Epithelial cell of prostate (primary cell): ENCODE data around the gene TENM4.
"Not testable (repeated sequence)": the region's sequence is repeated elsewhere in the genome, so short reads cannot be mapped to it uniquely, and the experiment has no call there.

Experiments used
- DNase-seq: peaks from one replicate; pipeline ENCODE4 v3.0.0-alpha.2; 2011; ENCODE audit warnings: low read depth, low spot score
- H3K27ac ChIP-seq: fragments of 450-650 bp; 2 replicates; pipeline ENCODE4 v1.5.1; 2017; ENCODE audit warnings: mild to moderate bottlenecking

The TENM4 gene

GRCh38 chr11:79017811-79018210, 423.0 kb downstream of the TENM4 start:
- no peak overlapping the region for H3K27ac ChIP-seq
- no peak for DNase-seq

GRCh38 chr11:79013509-79013908, 427.3 kb downstream of the TENM4 start:
- DNase-seq = no peak

GRCh38 chr11:79011357-79011756, 429.5 kb downstream of the TENM4 start:
- H3K27ac ChIP-seq = no peak overlapping the region
- no peak for DNase-seq

More at GRCh38 chr11:79013509-79013908, 427.3 kb downstream of the TENM4 start:
- H3K27ac ChIP-seq = no peak overlapping the region

- DNase-seq = no peak
- no peak overlapping the region for H3K27ac ChIP-seq
Observed at GRCh38 chr11:79007771-79008402, 432.9 kb downstream of the TENM4 start.

GRCh38 chr11:79006854-79007253, 434.0 kb downstream of the TENM4 start:
- no peak overlapping the region for H3K27ac ChIP-seq
- no peak for DNase-seq

GRCh38 chr11:78996007-78996406, 444.8 kb downstream of the TENM4 start:
- DNase-seq = no peak
- H3K27ac ChIP-seq = no peak overlapping the region

DNA sequence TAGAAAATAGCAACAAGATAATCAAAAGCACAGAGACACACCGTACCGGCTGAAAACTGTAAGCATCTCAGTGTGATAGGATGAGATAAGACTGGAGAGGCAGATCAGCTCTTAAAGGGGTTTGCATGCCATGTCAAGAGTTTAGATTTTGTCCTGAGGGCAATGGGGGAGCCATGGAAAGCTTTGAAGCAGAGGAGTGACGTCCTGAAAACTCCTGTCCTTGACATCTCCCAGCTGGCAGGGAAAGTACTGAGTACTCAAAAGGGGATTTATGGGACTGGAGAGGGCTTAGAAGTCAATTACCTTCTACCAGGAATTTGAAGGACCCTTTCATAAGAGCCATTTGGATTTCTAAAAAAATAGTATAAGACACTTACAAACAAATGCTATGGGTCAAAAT, 445.7 kb downstream of the TENM4 start:
- no peak for DNase-seq
- no peak overlapping the region for H3K27ac ChIP-seq

- no peak overlapping the region for H3K27ac ChIP-seq
- DNase-seq = no peak
Observed at GRCh38 chr11:78993802-78994430, 446.9 kb downstream of the TENM4 start.

DNA sequence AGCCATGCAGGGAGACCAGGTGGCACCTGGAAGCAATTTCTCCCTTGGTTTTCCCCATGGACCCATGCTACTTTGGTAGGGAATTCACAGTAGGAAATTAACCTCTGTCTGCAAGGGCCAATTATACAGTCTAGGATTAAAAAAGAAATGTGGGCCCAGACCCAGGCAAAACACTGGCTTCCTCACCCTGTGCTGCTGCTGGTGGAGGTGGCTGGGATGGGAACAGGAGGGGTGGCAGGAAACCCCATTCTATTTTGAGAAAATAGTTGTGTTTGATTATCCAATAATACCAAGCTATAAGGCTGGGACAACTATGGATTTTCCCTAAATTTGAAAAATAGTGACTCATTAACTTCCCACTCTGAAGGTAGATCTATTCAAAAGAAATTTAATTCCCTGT, 449.1 kb downstream of the TENM4 start:
- no peak for DNase-seq
- no peak overlapping the region for H3K27ac ChIP-seq

DNA sequence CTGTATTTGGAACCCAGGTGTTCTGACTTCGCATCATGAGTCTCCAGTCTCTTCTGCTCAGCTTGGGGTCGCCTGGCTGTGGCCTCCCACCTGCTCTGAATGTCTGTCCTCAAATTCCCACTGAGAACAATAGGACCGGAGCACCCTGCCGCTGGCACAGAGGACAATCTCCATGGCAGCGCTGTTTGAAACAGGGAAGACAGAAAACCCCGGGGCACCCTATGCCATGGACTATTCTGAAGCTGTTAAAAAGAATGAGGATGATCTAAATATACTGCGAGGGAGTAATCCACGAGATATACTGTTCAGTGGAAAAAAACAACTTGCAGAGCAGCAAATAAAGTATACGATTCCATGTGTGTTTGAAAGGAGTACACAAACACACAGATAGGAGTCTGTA, 450.6 kb downstream of the TENM4 start:
- H3K27ac ChIP-seq = no peak overlapping the region
- no peak for DNase-seq

DNA sequence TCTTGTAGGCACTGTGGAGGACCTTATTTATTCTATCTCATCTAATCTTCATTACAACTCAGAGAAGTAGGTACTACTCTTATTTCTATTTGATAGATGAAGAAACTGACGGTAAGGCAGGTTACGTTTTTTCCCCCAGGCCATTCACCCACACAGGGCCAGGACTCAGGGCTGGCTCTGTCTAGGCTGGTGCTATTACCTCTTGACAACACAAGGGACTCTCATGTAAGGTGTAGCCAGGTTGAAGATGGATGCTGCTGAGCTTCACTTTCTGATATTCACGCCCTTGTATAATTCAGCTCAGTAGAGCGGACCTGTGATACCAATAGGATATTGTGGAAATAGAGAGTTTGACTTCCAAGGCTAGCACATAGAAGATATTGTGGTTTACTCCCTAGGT, 453.1 kb downstream of the TENM4 start:
- H3K27ac ChIP-seq = no peak overlapping the region
- no peak for DNase-seq

DNA sequence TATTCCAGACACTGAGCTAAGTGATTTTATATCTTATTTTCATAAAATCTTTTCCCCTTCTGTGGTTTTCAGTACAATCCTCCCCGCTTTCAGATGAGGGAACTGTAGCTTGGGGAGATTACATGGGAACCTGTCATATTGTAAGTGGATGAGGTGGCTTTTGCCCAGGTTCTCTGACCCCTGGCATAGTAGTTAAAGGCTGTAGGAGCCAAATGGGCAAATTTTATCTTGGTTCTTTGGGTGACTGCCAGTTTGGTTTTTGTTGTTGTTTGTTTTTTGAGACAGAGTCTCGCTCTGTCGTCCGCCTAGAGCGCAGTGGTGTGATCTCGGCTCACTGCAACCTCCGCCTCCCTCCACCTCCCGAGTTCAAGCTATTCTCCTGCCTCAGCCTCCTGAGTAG, 454.5 kb downstream of the TENM4 start:
- H3K27ac ChIP-seq = no peak overlapping the region
- no peak for DNase-seq

DNA sequence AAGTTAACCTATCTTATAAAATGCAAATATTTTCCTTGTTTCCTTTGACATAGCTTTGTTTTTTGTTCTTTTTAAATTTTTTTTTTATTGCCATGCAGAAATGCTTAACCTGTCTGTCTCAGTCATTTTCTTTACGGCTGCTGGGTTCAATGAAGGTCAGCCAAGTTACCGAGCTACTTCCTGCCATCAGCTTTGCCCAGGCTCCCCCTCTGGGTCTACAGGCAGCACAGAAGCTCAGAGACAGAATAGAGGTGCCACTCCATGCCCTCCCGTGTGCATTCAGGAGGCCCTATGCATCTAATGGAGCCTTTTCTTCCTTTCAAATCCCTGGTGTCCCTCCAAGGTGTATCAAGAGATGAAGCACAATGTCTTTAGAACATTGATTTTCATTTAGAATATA, 455.2 kb downstream of the TENM4 start:
- H3K27ac ChIP-seq = no peak overlapping the region
- DNase-seq = no peak

DNA sequence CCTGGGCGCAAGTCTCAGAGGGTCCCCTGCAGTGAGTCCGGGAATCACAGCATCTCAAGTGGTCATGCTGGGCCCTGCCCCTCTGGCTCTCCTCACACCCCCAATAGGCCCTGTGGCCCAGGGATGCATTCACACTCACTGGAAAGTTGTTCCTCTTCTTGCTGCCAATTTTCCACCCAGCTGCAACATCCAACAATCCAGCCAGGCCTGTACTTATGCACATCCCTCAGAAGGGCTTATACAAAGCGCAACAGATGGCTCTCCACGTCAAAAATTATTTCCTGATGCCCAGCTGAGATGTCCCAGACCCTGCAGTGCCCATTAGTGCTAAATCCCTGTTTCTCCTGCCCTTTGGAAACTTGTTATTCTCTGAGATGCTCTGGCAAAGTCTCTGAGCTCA, 458.4 kb downstream of the TENM4 start:
- no peak overlapping the region for H3K27ac ChIP-seq
- no peak for DNase-seq

- H3K27ac ChIP-seq = no peak overlapping the region
- no peak for DNase-seq
Observed at GRCh38 chr11:78981153-78981552, 459.7 kb downstream of the TENM4 start.

DNA sequence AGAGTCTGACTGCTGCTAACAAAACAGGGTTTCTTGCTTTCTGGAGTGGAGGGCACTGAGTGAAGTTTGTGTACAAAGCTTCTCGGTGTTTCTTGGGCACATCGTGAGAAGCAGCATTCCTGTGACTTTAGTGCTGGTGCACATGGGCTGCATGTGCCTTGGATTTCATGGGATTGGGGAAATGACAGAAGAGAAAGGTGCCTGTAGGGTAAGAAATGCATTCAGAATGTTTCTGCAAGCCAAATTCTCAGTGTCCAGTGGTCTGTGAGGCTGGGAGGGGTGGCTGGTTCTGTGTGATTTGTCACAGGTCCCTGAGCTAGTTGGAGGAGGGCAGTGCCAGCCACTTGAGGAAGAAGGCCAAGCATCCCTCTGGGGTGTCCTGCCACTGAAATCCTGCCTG, 462.0 kb downstream of the TENM4 start:
- no peak for DNase-seq
- no peak overlapping the region for H3K27ac ChIP-seq

GRCh38 chr11:78977848-78978247, 463.0 kb downstream of the TENM4 start:
- H3K27ac ChIP-seq, DNase-seq: not testable (repeated sequence)

DNA sequence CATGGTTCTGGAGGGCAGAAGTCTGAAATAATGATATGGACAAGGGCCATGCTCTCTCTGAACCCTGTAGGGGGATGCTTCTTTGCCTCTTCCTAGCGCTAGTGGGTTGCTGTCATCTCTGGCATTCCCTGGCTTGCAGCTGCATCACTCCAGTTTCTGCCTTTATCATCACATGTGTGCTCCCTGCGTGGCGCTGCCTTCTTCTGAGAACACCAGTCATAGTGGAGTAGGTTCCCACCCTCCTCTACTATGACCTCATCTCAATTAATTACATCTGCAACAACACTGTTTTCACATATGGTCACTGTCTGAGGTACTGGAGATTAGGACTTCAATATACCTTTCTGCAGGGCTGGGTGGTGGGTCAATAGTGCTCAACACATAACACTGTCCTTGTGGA, 463.8 kb downstream of the TENM4 start:
- DNase-seq = no peak
- no peak overlapping the region for H3K27ac ChIP-seq

GRCh38 chr11:78975081-78975480, 465.7 kb downstream of the TENM4 start:
- no peak for DNase-seq
- H3K27ac ChIP-seq = no peak overlapping the region

DNA sequence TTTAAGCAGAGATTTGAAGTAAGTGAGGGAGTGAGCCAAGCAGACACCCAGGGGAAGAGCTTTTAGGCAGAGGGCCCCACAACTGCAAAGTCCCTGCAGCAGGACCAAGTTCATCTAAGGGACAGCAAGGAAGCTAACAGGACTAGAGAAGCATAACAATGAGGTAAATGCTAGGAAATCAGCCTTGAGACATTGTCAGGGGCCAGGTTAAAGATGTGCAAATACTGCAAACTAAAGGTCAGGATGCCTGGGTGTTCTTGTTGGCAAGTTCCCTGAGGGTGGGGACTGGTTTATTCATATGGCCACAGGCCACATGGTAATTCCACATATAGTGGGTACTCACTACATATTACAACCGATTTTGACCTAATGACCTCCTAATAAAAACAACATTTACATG, 467.0 kb downstream of the TENM4 start:
- no peak overlapping the region for H3K27ac ChIP-seq
- no peak for DNase-seq

DNA sequence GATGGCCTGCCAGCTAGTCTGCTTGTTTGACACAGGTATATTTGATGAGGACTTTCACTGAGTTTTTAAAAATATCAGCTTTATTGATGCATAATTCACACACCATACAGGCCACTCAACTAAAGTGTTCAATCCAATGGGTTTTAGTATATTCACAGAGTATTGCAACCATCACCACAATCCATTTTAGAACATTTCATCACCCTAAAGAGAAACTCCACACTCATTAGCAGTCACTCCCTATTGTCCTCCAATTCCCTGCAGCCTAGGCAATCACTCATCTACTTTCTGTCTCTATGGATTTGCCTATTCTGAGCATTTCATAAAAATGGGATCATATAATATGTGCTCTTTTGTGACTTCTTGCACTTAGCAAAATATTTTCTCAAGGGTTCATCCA, 468.2 kb downstream of the TENM4 start:
- H3K27ac ChIP-seq = no peak overlapping the region
- DNase-seq = no peak

GRCh38 chr11:78972177-78972576, 468.7 kb downstream of the TENM4 start:
- no peak overlapping the region for H3K27ac ChIP-seq
- no peak for DNase-seq
